GM18508 (cell line): ENCODE measurements around the gene FOXL2NB.
"Not testable (repeated sequence)": the region's sequence is repeated elsewhere in the genome, so short reads cannot be mapped to it uniquely, and the experiment has no call there.

Source experiments
- ATAC-seq: cut with Tn5 transposase; IDR thresholded peaks from one replicate; pipeline ENCODE4 v1.9.1; 2021; ENCODE audit warnings: moderate number of reproducible peaks; ENCODE audit not compliant: insufficient read depth, unreplicated experiment

The FOXL2NB gene

DNA sequence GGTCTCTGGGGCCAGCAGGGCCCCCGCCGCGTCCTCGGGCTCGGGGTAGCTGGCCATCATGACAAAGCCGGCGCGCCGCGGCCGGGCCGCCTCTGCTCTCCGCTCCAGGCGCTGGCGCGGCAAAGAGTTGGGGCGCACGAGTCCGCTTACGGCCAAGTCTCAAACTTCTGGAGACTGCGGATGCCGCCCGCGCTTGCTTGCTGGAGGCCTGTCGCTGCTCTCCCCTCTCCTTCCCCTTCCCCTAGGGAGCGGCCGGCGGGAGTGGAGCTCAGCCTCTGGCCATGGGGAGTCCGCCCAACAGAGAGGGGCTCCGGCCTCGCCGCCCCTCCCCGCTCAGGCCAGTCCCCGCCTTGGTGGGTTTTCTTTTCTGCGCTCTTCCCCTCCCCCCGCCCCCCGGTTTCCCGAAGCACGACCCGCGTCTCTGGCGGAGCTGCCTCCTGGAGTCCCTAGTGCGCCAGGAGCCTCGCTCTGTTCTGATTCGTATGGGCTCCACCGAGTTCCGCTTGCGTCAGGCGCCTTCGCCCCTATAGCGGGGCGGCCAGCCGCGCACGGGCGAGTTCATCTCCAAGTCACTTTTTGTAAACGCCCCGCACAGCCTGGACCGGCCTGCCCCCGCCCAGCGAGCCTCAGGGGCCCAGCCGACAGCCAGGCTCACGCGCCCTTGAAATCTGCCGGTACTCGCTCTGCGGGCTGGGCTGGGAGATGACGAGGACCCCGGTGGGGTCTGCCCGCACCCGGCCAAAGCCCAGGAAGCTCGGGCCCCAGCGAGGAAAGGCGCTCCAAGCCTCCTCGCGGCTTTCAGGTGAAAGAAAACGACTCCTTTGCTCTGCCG, at the start of gene FOXL2NB, which contains the start of gene FOXL2:
TSS of gene FOXL2NB (plus strand) at position 555 of the 832 bp plus-strand sequence. CDS start at position 703, 148 bp downstream.
TSS of gene FOXL2 (minus strand) at position 475 of the 832 bp plus-strand sequence. CDS start at position 60, 415 bp downstream.
- ATAC-seq: no peak

DNA sequence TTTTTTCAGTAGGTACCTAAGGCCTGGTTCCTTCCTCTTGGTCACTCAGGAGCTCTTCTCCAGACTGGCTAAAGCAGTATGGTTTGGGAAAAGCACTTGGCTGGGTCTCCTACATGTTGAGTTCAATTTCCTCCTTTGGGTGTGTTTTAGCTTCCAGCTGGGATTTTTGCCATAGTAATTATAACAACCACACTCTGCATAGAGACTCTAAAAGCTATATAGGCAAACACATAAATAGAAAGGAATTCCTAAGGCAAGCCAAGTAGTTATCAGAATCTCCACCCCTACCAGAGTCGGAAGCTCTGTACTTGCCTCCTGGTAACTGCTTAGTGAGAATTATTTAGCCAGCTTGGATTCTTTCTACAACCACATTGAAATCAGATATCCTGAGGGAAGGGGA, 48.7 kb upstream of the FOXL2NB start:
- no peak for ATAC-seq

DNA sequence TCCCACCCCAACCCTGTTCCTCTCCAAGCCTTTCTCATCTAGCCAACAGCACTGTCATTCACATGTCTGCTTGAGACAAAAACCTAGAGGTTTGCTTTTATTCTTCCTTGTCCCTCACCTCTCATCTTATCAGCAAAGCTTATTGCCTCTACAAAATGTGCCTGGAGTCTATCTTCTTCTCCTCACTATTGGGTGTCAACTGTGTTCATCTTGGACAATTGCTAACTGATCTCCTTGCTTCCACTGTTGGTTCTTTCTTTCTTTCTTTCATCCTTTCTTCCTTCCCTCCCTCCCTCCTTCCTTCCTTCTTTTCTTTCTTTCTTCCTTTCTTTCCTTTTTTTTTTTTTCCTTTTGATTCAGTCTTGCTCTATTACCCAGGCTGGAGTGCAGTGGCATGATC, 48.3 kb upstream of the FOXL2NB start:
- ATAC-seq: no peak

DNA sequence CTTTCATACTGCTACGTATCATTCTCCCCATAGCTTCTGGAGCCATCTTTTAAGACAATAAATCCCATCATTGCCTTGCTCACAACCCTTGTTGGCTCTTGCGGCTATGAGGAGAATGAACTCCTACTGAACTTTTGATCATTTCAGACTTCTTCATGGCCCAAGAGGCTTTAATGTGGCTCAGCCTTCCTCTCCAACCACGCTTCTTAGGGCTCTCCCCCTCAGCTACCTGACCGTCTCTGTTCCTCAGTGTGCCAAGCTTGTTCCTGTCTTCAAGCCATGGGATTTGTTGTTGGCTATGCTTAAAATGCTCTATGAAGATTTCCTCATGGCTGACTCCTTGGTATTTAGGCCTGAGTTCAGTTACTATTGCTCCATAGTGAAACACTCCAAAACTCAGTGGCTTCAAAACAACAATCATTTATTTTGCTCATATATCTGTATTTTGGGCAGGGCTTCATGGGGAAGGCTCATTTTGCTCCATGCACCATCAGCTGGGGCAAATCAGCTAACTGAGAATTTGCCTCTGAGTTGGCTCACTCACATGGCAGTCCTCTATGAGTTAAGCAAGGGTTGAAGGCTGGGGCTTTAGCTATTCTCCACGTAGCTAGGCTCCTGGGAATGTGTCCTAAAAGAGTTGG, 47.5 kb upstream of the FOXL2NB start:
- no peak for ATAC-seq

DNA sequence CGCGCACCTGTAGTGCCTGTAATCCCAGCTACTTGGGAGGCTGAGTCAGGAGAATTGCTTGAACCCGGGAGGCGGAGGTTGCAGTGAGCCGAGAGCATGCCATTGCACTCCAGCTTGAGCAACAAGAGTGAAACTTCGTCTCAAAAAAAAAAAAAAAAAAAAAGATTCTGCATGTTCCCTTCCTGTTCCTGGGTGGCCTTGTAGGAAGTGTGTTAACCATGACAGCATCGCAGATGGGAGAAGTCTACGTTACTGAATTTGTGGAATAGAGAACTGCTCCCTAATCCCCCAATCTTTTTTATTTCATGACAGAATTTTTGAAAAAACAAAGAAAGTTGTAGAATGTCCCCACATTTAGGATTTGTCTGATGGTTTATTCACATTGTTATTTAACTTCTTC, 45.5 kb upstream of the FOXL2NB start:
- no peak for ATAC-seq

DNA sequence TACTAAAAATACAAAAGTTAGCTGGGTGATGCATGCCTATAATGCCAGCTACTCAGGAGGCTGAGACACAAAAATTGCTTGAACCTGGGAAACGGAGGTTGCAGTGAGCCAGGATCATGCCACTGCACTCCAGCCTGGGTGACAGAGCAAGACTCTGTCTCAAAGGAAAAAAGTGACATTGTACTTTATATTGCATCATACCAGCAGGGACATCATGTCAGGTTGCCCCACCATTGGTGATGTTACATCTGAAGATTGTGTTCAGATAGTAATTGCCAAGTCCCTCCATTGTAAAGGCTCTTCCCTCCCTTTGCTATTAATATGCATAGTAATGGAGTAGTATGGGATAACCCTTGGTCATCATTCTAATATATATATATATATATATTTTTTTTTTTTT, 44.8 kb upstream of the FOXL2NB start:
- ATAC-seq: no peak

DNA sequence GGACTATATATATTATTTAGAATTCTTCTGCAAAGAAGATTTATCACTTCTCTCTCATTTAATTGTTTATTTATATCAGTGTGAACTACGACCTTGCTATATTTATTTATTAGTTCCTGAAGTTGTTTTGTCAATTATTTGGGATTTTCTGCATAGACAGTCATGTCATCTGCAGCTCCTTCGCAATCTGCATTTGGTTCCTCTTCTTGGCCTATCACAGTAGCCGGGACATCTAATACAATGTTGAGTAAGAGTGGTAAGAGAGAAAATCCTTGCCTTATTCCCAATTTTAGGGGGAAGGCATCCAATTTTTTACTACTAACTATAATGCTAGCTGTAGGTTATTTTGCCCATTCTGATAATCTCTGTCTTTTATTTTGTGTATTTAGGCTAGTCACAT, 39.5 kb upstream of the FOXL2NB start:
- ATAC-seq: no peak

DNA sequence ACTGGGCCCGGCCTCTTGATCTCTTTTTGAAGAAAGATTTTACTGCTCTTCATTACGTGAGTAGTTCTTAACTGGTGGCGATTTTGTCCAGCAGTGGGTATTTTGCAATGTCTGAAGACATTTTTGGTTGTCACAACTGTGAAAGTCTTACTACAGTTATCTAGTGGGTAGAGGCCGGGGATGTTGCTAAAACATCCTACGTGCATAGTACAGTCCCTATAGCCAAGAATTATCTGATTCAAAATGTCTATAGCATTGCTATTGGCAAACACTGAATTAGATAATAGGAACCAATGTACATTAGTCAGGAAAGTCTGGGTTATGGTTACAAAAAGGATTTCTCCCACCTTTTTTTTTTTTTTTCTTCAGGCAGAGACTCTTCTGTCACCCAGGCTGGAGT, 38.2 kb upstream of the FOXL2NB start:
- no peak for ATAC-seq

DNA sequence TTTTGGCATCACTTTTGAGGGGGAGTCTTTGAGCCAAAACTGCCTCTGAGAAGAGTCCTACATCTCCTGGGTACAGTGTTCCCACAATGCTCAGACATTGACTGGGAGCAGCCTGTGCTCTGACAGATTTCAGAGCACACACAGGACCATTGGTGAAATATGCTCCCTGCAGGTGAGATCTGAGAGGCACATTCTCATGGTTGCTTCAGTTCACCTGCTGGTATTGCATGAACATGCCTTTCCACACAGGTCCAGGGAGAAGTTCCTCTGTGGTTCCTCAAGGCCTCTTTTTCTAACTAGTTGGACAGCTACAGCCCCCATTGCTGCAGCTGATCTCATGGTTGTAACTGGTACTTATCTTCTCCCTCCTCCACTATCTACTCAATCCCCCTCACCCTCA, 37.1 kb upstream of the FOXL2NB start:
- ATAC-seq: no peak

DNA sequence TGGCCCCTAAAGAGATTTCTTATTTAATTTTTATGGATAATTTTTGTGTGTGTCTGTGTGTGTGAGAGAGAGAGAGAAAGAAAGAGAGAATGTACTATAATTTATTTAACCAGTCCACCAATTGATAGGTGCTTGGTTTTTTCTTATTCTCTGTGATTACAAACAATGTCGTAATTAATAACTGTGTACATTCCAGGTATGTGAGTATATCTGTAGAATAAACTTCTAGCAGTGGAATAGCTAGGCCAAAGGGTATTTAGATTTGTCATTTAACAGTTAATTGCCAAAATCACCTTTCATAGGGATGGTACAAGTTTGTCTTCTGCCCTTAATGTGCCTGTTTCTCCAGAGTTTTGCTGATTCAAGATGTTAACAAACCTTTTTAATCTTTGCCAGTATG, 35.4 kb upstream of the FOXL2NB start:
- no peak for ATAC-seq

DNA sequence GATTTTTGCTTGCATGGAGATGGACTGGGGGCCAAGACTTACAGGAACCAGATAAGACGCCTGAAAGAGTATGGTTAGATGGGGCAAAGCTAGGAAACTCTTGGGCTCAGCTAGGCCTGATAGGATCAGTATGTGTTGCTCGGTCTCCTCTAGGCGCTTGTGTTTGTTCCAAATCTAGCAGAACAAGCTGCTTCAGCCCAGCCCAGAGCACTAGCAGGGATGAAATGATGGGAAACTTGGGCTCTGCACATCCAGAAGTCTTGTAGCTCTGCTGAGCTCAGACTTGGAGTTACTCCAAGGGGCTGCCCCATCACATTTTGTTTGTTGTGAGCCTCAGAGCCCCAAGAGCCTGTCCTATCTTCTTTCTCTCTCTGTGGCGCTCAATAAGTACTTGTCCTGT, 34.8 kb upstream of the FOXL2NB start:
- no peak for ATAC-seq

DNA sequence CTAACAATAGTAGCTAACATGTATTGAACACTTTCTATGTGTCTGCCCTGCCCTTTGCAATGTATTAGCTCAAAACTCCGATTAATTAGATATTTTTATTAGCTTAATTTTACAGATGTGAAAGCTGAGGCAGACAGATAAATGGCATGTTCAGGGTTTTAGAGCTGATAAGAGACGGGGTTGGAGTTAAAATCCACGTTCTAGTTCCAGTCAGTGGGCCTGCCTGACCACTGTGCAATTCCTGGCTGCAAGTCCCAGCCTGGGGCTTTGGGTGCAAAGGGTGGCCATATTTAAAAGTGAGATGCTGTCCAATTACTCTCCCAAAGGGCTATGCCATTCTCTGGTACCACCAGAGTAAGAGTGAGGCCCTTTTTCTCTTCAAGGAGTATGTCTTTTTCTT, 33.3 kb upstream of the FOXL2NB start:
- ATAC-seq: no peak

DNA sequence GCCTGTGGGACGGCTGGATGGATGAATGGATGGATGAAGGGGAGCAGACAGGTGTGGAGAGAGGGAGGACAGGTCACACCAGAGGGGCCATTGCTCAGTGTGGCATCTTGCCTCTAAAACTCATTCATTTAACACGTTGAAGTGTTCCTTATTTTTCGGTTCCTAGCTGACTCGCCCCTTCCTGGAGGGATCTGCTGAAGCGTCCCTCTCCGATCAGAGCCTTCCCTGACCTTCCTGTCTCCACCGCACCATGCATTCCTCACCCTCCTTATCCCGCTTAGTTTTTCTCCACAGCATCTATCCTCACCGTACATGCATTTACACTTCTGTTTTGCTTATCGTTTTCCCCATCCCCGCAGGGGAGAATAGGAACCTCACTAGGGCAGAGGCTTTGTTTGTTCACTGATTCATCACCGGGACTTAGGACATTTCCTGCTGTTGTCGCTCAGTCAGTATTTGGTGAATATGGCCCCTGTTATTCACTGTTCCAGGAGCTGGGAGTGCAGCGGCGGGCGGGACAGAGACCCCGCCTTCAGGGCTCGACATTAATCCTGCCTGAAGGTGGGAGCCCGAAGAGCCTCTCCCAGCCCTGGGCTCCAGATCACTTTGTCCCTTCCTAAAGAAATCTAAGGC, 32.0 kb upstream of the FOXL2NB start:
- ATAC-seq: no peak

DNA sequence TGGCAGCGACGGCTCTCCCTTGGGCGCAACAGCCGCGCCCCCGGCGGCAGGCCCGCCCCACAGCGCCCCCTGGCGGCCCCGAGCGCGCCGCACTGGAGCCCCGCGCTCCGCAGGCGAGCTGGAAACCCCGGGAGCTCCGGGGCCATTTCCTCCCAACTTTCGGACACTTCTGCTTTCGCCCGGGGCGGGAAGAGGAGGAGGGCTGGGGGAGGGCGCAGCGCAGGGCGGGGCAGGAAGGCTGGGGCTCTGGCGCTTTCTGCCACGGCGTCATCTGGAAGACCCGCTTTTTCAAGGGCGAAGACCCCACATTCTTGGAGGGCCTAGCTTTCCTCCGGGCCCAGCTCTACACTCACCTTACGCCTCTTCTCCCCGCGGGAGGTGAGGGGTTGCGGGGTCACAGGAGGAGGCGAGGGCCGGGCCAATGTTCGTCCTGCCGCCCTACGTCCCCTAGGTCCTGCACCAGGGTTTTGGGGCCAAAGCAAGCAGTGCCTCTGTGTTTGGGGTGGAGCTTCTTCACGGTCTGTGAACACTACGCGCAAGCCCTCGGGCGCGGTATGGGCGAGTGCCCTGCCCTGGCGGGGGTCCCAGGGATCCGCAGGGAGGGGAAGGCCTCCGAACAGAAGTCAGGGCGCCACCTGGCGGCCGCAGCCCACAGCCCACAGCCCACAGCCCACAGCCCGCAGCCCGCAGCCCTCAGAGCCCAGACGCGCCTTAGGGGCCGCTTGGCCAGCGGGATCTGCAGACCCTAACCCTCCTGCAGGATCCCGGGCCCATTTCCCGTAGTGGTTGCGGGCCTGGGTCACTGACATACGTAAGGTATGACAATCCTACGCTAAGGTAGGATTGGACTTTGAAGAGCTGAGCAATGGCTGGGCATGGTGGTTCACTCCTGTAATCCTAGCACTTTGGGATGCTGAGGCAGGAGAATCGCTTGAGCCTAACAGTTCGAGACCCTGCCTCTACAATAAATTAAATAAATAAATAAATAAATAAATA, 31.2 kb upstream of the FOXL2NB start:
- peak; percentile 51 for ATAC-seq

DNA sequence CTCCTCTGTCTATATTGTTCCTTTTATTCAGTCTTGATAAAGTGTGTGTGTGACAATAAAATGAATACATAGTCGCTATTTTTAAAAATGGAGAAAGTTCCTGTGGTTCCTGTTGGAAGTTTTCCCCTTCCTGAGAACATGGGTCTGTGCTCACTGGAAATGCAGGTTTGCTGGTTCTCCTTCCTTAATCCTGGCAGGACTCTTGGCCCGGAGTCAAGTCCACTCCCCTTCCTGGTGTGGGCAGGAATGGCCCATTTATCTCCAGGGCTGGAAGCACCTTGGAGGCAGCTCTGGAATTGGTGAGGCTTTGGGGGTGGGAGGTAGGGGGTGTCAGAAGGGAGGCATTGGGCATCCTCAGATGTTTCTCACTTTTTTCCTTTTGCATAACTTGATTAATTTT, 30.2 kb upstream of the FOXL2NB start:
- no peak for ATAC-seq

DNA sequence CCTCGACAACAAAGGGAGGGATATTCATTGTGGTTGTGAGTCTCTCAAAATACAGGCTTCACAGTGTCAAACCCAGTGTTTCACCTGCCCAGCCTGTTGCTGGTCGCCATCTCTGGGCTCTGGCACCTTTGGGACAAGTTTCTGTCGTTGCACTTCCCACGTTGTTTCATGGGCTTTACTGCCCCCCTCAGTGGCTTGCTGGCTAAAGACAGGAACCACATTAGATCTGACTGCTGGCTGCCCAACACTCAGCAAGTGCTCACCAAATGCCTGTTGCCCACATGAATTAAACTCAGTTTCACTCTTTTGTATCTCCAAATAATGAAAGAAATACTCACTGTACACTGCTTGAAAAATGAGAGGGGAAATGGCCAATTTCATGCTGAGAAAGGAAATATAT, 27.7 kb upstream of the FOXL2NB start:
- no peak for ATAC-seq

DNA sequence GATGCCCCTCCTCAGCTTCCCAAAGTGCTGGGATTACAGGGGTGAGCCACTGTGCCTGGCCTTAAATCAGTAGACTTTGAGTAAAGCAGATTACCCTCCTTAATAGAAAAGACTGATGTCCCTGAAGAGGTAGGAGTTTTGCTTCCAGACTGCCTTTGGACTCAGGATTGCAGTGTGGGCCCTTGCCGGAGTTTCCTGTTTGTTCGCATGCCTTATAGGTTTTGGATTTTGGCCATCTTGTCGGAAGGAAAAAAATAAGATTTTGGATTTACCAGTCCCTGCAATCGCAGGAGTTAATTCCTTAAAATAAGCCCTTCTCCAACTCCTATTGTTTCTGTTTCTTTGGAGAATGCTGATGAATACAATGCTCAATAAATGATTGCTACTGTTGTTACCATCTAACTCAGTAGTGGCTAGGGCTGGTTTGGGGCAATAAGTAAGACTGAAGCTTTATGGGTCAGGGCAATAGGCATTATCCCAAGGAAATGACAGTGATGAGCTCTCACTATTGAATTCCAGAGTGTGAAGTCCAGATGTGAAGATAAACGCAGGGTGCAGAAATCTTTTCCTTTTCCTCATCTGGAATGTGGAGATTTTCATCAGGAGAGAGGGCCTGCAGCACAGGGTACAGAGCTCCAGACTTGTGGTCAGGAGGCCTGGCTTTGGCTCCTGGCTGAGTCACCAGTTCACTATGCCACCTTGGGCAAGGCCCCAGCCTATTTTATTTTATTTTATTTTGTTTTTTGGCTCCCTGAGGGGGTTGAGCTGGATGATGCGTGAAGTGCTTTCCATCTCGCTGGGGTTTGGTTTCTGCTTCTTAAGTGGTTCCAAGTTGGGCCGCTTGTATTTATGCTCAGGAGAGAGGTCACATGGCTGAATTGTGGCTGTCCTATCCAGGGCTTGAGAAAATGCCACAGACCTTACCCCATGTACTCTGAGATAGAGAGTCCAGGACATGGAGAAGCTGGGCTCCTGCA, 25.4 kb upstream of the FOXL2NB start:
- ATAC-seq: no peak

DNA sequence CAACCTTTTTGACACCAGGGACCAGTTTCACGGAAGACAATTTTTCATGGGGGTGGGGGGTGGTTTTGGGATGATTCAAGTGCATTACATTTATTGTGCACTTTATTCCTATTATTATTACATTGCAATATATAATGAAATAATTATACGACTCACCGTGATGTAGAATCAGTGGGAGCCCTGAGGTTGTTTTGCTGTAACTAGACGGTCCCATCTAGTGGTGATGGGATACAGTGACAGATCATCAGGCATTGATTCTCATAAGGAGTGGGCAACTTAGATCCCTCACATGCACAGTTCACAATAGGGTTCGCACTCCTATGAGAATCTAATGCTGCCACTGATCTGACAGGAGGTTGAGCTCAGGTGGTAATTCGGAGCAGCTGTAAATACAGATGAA, 24.6 kb upstream of the FOXL2NB start:
- not testable (repeated sequence) for ATAC-seq

DNA sequence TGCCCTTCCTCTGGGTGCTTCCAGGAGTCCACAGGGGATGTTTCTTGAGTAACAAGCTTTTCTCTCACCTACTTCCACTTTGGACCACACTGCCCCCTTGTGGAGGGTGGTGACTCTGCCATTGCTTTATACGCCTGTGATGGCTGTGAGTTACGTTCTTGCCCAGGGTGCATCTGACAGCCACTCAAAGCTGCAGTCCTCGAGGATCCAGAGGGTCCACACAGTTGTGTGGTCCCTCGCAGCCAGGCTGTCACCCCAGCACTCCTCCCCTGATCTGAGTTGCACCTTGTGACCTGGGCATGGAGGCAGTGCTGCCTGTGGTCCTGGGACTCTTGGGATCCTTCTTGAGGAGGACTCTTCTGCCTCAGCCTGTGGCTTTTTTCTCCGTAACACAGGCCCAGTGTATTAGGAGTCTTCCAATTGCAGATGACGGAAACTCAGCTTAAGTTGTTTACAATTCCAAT, 23.5 kb upstream of the FOXL2NB start:
- ATAC-seq: no peak
